ELF-1 (cell line): ENCODE measurements around the gene EREG.
A peak's percentile ranks its signal among the peaks of the same experiment; 100 is the strongest.

ENCODE experiments used
- DNase-seq: peaks from one replicate; pipeline ENCODE4 v3.0.0-alpha.2; 2016; ENCODE audit warnings: low read depth, low spot score

Gene EREG

DNA sequence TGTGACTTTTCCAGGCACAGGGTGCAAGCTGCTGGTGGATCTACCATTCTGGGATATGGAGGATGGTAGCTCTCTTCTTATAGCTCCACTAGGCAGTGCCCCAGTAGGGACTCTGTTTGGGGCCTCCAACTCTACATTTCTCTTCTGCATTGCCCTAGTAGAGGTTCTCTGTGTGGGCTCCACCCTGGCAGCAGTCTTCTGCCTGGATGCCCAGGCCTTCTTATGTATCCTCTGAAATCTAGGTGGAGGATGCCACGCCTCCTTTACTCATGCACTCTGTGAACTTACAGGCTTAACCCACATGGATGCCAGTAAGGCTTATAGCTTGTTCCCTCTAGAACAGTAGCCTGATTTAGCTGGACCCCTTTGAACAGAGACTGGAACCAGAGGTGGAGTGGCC is 20.9 kb upstream of the EREG start:
- DNase-seq, result no peak

- DNase-seq, result no peak
These were observed 11.1 kb upstream of the EREG start for GRCh38 chr4:74353858-74354257.

GRCh38 chr4:74357965-74358364 is 7.0 kb upstream of the EREG start:
- no peak for DNase-seq

DNA sequence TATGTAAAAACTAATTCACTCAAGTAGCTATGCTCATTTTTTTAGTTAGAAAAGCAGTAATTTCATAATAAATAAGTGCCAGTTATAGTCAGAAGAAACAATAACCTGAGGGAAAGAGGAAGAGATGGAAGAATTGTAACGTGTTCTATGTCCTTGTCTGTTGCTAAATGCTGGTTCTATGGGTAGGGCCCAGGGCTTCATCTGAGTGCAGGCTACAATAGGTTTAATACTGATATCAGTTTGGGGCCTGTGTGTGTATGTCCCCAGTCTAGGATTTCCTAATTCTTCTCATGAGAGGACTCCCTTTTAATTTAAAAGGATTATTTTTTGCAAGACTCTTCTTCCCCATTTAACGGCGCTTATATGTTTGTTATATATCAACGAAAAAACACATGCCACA is 3.3 kb upstream of the EREG start:
- DNase-seq, result no peak

- DNase-seq, result no peak
These were observed 2.6 kb upstream of the EREG start for GRCh38 chr4:74362347-74362746.

DNA sequence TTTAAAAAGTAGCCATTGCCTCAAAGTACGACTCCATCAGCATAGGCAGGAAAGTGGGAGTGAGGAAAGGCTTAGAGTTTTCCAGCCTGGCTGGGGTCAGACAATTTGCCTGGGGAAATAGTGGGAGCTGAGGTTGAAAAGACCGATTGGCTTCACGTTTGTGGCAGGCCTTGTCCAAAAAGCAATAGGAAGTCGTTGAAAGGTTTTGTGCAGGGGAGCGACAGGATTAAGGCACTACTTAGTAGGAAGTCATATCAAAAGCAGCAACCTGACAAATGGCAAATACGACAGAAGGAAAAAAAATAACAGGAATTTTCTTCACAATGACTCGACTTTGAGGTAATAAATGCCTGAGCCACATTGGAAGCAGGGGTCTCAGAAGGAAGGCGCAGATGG is 691 bp upstream of the EREG start:
- DNase-seq, result peak; percentile 7

GRCh38 chr4:74365761-74366160 is 816 bp downstream of the EREG start:
- DNase-seq, result peak; percentile 8

GRCh38 chr4:74366367-74366911 is 1.5 kb downstream of the EREG start:
- no peak for DNase-seq

- DNase-seq, result no peak
These were observed 2.8 kb downstream of the EREG start for GRCh38 chr4:74367656-74368290.

DNA sequence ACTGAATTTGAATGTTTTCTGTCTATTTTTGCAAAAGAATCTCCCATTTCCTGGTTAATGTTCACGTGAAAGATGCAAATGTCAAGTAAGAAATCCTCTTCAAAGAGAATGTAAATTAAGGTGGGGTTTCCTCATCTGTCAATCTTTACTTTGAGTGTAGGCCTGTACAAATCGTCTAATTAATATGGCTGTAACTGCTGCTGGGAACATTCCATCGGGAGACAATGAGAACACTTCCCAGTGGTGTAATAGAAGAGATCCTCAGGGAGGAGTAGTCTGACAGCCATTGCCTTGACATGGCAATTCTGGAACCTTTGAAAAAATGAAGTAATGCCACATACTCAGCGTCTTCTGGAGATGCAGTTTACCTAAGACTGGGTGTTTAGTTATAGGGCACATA is 3.7 kb downstream of the EREG start:
- DNase-seq, result no peak

- no peak for DNase-seq
These were observed 4.9 kb downstream of the EREG start for GRCh38 chr4:74369855-74370254.

DNA sequence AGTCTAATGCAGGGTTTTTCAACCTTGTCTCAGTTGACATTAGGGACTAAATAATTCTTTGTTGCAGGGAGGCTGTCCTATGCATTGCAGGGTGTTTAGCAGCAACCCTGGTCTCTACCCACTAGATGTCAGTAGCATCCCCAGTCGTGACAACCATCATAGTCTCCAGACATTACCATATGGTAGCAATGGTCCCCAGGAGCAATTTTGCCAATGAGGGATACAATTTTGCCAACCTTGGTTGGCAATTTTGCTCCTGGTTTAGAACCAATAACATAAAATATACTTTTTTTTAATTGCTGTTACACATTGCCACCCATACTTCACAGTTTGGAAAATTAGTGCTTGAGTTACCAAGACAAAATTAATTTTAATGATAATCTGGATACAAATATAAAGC is 6.0 kb downstream of the EREG start:
- DNase-seq, result peak; percentile 18

- no peak for DNase-seq
These were observed 9.2 kb downstream of the EREG start for GRCh38 chr4:74374128-74374527.

DNA sequence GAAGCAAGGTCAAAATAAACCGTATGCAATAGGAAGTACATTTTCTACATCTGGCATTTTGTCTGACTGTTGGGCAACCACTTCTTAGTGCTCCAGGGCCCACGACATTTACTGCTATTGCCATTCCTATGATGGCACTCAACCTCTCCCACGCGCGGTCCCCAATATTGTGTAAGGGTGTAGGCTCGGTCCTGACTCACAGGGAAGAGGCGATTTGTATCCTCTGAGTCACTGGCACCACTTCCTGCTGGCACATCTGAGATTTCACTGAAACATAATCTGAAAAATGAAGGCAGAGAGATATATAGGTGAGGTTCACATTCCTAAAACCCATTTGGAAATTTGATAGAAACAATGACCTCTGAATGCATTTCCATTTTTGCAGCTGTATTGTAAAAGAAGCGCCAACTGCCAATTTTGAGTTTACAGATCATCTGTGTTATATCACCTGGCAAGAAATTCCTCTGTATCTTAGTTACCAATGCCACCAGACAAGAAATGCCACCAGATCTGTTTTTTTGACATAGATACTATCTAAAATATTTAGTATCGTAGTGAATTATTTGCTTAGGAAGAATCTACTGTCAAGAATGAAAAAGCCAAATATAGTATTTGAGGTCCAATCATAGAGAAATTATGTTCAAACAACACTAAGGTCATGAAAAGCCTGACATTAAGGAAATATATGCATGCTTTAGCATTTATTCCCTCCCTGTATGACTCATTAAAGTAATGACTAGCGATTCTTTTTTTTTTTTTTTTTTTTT is 9.8 kb downstream of the EREG start:
- DNase-seq, result no peak

DNA sequence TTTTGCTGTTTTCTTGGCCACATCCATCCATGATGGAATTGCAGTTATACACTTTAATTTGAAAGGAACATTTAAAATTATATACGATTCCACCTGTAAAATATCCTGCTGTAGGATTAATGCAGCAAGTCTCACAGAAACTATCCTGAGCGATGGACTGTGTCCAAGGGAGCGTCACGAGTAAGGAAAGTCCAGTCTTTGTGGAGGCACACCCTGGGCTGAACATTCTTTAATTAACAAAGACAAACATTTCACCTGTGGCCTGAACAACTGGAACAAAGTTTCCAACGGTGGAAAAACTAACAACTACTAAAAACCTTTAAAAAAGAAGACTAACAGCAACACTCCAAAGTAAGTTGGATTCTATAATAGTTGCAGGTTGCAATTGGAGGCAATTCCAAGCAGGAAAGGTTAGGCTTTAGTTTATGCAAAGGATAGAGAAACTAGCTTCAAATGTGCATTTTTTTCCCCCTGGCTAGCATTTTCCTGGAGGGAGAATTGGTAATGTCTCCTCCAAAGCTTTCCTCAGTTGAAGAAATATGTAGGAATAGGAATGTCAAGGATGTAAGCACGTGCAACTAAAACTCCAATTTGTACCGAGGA is 11.0 kb downstream of the EREG start:
- DNase-seq, result no peak

- no peak for DNase-seq
These were observed 12.0 kb downstream of the EREG start for GRCh38 chr4:74376888-74377483.

- no peak for DNase-seq
These were observed 12.8 kb downstream of the EREG start for GRCh38 chr4:74377714-74378113.

DNA sequence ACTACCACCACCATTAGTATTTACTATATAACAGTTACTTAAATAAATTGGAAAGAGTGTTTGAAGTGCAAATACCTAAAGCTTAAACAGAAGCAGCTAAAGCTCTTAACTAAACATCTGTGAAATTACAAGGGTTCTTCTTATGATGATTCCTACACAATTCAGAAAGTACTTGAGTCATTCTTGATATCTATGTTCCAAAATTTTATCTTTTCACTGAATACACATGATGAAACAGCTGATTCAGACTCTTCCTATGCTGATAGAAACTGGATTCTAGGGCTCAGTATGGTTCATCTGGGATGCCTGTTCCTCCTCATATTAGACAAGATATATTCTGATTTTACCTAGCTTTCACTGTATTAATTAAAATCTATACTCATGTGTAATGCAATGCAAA is 13.6 kb downstream of the EREG start:
- DNase-seq, result no peak

DNA sequence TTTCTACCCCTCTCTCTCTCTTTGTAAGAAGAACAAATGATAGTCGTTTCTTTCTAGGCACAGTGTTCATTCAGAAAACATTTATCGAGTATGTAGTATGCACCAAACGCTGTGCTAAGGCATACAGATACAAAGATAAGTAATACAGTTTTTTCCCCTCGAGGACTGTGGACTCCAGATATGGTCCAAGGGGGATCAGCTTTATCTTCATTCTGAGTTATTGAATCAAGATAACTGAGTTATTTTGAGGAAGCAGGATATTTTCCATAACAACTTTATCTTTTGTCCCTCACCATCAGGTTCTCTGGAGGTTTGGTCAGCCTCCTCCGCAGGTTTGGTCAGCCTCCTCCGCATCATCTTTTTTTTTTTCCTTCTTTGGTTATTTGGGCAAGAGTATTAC is 15.0 kb downstream of the EREG start:
- no peak for DNase-seq

- no peak for DNase-seq
These were observed 20.4 kb downstream of the EREG start for GRCh38 chr4:74385386-74385785.

DNA sequence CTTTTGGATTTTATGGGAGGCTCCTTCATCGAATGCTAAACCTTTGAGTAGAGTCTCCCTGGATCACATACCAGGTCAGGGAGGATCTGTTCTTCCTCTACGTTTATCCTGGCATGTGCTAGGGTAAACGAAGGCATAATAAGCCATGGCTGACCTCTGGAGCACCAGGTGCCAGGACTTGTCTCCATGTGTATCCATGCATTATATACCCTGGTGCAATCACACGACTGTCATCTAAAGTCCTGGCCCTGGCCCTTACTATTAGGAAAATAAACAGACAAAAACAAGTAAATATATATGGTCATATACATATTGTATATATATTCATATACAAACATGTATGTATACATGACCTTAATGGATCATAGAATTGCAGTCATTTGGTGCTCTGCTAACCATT is 21.2 kb downstream of the EREG start:
- no peak for DNase-seq

DNA sequence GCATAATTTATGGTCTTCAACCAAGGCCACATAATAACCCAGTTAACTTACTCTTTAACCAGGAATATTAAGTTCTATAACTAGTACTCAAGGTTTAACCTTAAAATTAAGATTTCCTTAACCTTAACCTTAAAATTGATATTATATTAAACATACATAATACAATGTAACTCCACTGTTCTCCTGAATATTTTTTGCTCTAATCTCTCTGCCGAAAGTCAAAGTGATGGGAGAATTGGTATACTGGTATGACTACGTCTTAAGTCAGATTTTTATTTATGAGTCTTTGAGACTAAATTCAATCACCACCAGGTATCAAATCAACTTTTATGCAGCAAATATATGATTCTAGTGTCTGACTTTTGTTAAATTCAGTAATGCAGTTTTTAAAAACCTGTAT is 22.8 kb downstream of the EREG start:
- DNase-seq, result no peak
